Measurements from ENCODE around the gene C2orf72.

GRCh38 chr2:231065966-231066365 lies 28.6 kb downstream of the C2orf72 start:
- TF ChIP-seq CTCF (IDR thresholded peaks at IDR 0.05; ENCODE audit: low read depth, low read length, missing input control), result no peak
- no peak for TF ChIP-seq YY1 (IDR thresholded peaks at IDR 0.05)
- TF ChIP-seq JUND (IDR thresholded peaks at IDR 0.05), result no peak
- no peak for TF ChIP-seq RAD21 (IDR thresholded peaks at IDR 0.05)
- no peak for TF ChIP-seq GABPA (IDR thresholded peaks at IDR 0.05 in 1 of 2, conservative IDR thresholded peaks at IDR 0.05 in 1 of 2)
- TF ChIP-seq EGR1 (IDR thresholded peaks at IDR 0.05; ENCODE audit: low read depth in 2 of 2), result no peak
- no peak for TF ChIP-seq MAX (IDR thresholded peaks at IDR 0.05)
- no peak for TF ChIP-seq TAF1 (conservative IDR thresholded peaks at IDR 0.05)
- TF ChIP-seq REST (IDR thresholded peaks at IDR 0.05), result no peak
- no peak for TF ChIP-seq SP1 (IDR thresholded peaks at IDR 0.05)
- no peak for TF ChIP-seq RXRA (IDR thresholded peaks at IDR 0.05)
- TF ChIP-seq NR2F2 (IDR thresholded peaks at IDR 0.05), result no peak
- TF ChIP-seq ZBTB33 (IDR thresholded peaks at IDR 0.05), result no peak
